DMS153 (cell line): ENCODE measurements around the gene ZNF282.
"Not testable (repeated sequence)": the region's sequence is repeated elsewhere in the genome, so short reads cannot be mapped to it uniquely, and the experiment has no call there.

ENCODE experiments used
- DNase-seq: peaks from one replicate; lab custom pipeline; 2025; lab: John Stamatoyannopoulos, UW

ZNF282 gene

DNA sequence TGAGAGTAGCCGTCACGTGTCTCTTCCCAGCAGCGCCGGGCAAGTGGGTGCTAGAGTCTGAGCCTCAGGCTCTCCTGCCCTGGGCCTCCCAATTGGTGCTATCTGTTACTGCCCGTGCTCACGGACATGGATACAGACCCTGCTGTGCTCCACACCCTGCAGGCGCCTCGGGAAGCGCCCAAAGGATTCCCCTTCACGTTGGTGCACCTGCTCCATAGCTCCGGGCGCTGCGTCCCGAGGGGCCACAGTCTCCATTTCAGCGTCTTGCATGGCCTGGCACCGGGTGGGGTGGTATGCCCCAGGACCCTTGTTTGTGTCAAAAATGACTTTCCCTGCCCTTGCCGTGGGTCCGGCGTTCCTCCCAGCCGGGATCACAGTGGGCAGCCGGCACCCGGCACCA lies 30.3 kb downstream of the ZNF282 start:
- DNase-seq, result no peak

GRCh38 chr7:149226366-149226765 lies 31.0 kb downstream of the ZNF282 start:
- DNase-seq, result not testable (repeated sequence)

GRCh38 chr7:149226840-149227494 lies 31.6 kb downstream of the ZNF282 start:
- DNase-seq, result no peak

DNA sequence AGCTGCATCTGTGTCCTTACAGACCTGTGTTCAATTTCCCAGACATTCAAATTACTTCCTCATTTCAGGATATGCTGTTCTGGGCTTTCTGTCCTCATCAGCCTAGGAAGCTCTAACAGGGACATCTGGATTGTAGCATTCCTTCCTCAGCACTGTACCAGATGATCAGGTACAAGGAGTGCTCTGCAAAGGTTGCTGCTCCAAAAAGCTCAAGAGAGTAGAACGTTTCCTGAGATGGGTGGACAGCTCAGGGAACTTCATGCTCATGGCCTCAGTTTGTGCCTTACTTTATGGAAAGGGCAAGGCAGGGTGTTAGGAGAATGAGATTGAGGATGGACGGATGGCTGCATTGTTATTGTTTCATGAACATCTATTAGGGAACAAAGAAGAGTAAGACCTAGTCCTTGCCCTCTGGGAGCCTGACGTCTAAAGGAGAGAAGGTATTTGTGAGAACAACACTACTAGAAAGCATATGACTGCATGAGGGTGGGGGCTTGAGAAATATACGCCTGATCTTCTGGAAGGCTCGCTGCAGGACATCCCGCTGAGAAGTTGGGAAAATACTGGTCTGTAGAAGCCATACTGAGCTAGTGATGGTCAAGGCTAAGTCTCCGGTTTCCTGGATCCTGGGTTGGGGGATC lies 33.6 kb downstream of the ZNF282 start:
- DNase-seq, result peak; percentile 13

GRCh38 chr7:149229526-149229925 lies 34.2 kb downstream of the ZNF282 start:
- DNase-seq, result no peak

DNA sequence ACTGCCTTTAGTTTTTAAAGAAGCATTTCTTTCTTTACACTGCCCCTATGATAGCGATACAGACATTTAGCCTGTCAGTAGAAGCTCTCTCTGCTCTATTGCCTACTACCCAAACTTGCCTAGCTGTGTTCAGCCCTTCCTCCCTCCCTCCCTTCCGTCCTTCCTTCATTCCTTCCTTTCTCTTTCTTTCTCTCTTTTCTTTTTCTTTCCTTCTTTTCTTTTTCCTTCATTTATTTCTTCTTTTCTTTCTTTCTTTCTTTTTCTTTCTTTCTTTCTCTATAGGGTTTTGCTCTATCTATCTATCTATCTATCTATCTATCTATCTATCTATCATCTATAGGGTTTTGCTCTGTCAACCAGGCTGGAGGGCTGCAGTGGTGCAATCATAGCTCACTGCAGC lies 37.0 kb downstream of the ZNF282 start:
- no peak for DNase-seq

DNA sequence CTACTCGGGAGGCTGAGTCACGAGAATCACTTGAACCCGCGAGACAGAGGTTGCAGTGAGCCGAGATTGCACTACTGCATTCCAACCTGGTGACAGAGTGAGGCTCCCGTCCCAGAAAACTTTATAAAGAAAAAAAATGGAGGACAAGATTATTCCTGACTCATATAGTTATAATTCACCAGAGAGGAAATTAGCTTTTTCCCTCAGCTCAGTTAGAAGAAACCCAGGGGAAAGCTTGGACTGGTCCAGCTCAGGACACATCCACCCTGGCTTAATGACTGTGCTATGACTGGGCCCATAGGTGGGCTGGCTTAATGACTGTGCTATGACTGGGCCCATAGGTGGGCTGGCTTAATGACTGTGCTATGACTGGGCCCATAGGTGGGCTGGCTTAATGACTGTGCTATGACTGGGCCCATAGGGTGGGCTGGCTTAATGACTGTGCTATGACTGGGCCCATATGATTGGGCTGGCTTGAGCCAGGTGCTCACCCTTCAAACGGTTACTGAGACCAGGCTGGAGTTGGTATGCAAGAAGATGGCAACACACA lies 38.4 kb downstream of the ZNF282 start:
- not testable (repeated sequence) for DNase-seq

- no peak for DNase-seq
These were observed 42.2 kb downstream of the ZNF282 start for GRCh38 chr7:149237502-149237901.

DNA sequence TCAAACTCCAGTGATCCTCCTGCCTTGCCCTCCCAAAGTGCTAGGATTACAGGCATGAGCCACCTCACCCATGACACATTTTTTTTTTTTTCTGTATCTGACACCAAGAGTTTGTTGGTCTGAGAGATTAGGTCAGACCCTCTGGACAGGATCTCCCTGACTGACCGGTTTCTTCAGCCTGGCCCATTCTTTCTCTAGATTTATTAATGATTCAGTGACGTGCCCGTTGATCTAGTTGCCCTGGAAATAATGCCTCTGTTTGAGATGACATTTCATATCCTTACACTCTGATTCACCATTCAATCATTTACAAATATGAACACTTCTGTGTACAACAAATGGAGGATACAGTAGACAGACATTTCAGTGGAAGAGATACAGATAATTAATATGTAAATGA lies 42.7 kb downstream of the ZNF282 start:
- no peak for DNase-seq

DNA sequence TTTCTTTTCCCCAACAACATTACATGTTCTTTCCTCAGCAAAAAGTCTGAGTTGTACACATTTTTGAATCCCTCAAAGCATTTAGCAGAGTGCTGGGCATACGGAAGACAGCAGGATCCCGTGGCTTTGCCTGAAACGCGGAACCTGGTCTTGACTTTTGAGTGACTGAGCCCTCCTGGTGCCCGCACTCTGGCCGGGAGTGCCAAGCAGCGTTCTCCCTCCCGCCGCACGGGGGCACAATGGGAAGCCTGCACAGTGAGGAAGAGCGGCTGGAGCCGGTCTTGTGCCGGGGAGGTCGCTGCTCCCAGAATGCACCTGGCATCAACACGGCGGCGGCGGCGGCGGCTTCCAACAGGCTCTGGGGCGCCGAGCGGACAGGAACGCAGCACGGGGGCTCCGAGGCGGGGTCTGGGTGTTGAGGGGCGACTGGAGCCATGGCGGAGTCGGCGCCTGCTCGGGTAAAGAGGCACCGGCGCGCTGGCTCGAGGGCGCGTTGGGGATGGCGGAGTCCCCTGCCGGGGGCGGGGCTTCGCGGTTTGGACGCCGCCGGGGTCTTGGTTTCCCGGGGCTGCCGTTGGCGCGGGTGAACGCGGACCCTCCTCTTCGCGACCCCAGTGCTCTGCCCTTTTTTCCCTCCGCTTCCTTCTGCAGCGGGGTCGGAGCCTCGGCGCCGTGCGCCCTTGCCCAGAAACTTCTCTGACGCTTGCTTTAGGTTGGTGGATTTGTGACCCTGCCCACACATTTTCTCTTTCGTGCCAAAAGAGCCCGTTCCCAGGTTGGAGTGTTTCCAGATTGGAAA lies 44.2 kb downstream of the ZNF282 start, which contains the start of gene ZNF212:
ZNF212 (plus strand) TSS at position 307 of the 799 bp plus-strand sequence; CDS start at position 435, 128 bp downstream.
- DNase-seq, result peak; percentile 75

GRCh38 chr7:149240637-149241036 lies 45.3 kb downstream of the ZNF282 start:
- no peak for DNase-seq

DNA sequence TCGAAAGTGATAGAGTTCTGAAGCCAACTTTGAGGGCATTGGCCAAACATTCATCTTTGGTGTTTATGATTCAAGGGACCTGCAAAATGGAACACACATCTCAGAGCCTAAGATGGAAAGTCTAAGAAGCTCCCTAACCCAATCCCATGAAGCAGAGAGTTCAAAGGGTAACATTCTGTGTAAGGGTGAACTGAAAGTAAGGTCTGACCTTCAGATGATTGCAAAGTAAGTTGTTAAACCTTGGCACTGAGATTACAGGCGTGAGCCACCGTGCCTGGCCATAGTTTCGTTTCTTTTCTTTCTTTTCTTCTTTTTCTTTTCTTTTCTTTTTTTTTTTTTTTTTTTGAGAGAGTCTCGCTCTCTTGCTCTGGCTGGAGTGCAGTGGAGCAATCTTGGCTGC lies 46.4 kb downstream of the ZNF282 start:
- no peak for DNase-seq

GRCh38 chr7:149245244-149245643 lies 49.9 kb downstream of the ZNF282 start:
- DNase-seq, result no peak

GRCh38 chr7:149245744-149246143 lies 50.4 kb downstream of the ZNF282 start:
- no peak for DNase-seq

DNA sequence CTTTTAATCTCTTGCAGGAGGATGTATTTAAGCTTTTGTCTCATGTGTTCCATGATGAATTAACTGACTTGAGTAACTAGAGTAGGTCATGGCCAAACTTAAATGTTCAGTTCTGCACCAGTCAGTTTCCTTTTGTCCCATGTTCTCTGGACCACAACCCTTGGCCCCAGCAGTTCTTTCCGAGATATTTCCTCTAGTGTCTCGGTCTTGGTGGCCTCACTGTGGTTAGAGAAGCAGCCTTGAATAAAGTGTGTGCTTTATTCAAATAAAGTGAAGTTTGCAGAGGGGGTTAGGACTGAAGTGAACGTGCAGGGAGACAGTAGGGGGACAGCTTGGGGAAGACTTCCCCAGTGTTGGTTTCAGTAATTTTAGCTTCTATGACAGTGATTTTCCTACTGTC lies 53.4 kb downstream of the ZNF282 start:
- no peak for DNase-seq

DNA sequence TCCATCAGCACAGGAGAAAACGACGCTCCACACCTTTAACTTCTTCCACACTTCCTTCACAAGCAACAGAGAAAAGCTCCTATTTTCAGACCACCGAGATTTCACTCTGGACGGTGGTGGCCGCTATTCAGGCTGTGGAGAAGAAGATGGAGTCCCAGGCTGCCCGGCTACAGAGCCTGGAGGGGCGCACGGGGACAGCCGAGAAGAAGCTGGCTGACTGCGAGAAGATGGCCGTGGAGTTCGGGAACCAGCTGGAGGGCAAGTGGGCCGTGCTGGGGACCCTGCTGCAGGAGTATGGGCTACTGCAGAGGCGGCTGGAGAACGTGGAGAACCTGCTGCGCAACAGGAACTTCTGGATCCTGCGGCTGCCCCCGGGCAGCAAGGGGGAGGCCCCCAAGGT lies 54.8 kb downstream of the ZNF282 start:
- DNase-seq, result not testable (repeated sequence)

DNA sequence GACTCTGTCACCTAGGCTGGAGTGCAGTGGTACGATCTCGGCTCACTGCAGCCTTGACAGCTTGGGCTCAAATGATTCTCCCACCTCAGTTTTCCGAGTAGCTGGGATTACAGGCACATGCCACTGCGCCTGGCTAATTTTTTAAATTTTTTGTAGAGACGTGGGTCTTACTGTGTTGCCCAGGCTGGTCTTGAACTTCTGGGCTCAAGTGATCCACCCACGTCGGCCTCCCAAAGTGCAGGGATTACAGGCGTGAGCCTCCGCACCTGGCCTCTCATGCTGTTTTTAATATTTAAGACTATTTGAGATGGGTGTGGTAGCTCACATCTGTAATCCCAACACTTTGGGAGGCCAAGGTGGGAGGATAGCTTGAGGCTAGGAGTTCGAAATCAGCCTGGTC lies 56.2 kb downstream of the ZNF282 start:
- not testable (repeated sequence) for DNase-seq

DNA sequence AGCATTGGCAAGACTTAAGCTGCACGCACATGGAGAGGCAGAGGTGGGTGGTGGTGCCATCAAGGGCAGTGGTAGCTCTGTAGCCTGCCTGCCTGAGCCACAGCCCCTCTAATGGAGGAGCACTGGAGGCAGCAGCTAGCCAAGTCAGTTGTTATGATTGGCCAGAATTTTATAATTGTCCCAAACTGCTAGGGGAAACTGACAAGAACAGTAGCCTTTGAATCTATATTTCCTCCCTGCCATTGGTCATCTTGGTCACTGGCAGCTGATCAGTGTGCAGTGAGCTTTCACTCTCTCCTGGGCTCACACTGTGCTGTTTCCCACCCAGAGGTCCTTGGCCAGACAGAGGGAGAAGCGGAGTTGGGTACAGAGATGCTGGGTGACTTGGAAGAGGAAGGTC lies 57.0 kb downstream of the ZNF282 start:
- no peak for DNase-seq

GRCh38 chr7:149253665-149254064 lies 58.3 kb downstream of the ZNF282 start:
- DNase-seq, result no peak

GRCh38 chr7:149254181-149254858 lies 59.0 kb downstream of the ZNF282 start:
- no peak for DNase-seq

- DNase-seq, result no peak
These were observed 59.8 kb downstream of the ZNF282 start for GRCh38 chr7:149255174-149255573.

DNA sequence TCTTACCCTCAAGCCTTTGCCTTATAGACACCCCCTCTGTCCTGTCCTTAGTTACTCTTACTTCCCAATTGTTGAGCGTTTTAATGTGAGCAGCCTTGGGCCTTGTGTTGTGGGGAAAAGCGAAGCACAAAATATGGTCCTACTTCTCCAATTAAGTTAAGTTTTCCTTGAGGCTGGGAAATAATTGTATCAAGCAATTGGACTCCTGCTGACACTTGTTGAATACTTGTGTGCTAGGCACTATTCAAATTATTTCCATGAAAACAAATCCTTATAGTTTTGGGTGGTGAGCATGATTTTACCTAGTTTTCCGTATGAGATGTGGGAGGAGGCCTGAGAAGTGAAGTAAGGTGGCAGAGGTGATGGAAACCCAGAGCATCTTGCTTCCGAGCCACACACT lies 61.2 kb downstream of the ZNF282 start:
- DNase-seq, result no peak
